Iris pigment epithelial cell (primary cell): ENCODE results near the gene AOAH.
"Not testable (repeated sequence)": the region's sequence is repeated elsewhere in the genome, so short reads cannot be mapped to it uniquely, and the experiment has no call there.

ENCODE experiments used
- DNase-seq: peaks from one replicate; pipeline ENCODE4 v3.0.0-alpha.2; 2011; ENCODE audit warnings: low read depth

The AOAH gene

GRCh38 chr7:36468370-36469101 is 255.8 kb downstream of the AOAH start:
- DNase-seq: no peak

- DNase-seq: not testable (repeated sequence)
These were observed 258.3 kb downstream of the AOAH start for GRCh38 chr7:36466001-36466400.

- no peak for DNase-seq
These were observed 260.0 kb downstream of the AOAH start for GRCh38 chr7:36464271-36464670.
